GM12875 (cell line): Measurements from ENCODE around the gene FAM240B.

Experiments used
- H3K4me3 ChIP-seq: one replicate; pipeline ENCODE4 v1.5.1; 2011; ENCODE audit warnings: low read depth, low read length, control low read depth
- TF ChIP-seq, protein P1 (sequence below): IDR thresholded peaks from 2 replicates; pipeline ENCODE4 v1.5.1; 2011; ENCODE audit warnings: low read depth, mild to moderate bottlenecking, control low read depth, inconsistent platforms, low read length, moderate library complexity, borderline replicate concordance; ENCODE audit not compliant: insufficient read depth

Gene FAM240B

DNA sequence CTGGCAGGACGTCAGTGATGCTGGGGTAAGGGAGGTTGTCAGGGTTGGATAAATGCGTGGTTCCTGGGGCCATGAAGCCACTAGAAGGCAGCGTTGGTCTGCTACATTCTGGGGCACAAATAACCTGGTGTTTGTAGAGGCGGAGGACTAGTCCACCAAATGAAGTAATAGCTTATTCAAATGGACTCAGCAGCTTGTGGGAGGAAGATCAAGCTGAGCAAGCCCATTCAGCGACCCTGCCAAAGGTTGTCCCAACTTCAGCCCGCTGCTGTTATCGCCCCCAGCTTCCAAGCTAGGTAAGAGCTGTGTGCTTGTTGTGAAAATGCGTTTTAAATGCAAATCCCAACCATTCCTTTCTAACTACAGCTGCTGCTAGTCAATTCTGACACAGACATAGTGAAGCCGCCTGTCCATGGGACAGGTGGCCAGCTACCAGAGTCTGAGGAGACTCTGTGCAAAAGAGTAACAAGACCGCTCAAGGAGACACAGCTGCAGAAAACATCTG lies 7.6 kb upstream of the FAM240B start:
- TF ChIP-seq, protein P1, sequence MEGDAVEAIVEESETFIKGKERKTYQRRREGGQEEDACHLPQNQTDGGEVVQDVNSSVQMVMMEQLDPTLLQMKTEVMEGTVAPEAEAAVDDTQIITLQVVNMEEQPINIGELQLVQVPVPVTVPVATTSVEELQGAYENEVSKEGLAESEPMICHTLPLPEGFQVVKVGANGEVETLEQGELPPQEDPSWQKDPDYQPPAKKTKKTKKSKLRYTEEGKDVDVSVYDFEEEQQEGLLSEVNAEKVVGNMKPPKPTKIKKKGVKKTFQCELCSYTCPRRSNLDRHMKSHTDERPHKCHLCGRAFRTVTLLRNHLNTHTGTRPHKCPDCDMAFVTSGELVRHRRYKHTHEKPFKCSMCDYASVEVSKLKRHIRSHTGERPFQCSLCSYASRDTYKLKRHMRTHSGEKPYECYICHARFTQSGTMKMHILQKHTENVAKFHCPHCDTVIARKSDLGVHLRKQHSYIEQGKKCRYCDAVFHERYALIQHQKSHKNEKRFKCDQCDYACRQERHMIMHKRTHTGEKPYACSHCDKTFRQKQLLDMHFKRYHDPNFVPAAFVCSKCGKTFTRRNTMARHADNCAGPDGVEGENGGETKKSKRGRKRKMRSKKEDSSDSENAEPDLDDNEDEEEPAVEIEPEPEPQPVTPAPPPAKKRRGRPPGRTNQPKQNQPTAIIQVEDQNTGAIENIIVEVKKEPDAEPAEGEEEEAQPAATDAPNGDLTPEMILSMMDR: no peak

DNA sequence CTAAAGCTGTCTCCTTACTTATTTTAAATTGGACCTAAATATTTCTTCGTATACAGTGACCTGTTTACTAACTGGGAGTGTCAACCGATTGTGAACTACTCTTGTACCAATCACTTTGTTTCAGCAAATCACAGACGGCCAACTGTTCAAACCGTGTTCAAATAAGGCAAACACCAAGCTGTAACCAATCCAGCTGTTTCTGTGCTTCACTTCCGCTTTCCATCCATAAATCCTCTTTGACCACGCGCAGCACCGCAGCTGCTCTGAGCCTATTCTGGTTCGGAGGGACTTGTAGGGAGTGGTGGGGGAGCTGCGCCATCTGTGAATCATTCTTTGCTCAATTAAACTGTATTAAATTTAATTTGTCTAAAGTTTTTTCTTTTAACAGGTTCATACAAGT lies 4.8 kb upstream of the FAM240B start:
- H3K4me3 ChIP-seq: no peak overlapping the region
- TF ChIP-seq, protein P1: no peak

More for the DNA sequence above, 7.6 kb upstream of the FAM240B start:
- no peak overlapping the region for H3K4me3 ChIP-seq

DNA sequence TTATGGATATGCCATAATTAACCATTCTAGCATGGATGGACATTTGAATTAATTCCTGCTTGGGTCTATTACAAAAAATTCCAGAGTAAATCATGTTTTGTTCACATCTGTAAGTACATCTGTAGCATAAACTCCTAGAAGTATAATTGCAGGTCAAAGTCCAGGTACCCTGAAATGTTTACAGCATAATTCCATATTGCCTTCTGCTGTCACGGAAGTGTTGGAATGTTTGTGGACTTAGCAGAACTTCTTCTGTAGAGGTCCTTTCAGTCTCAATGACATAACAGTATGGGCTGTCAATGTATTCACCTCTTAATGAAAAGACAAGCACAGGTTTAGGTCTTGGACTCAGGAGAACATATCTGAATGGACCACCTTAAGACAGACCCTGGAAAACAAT lies 1.8 kb downstream of the FAM240B start:
- no peak overlapping the region for H3K4me3 ChIP-seq
- TF ChIP-seq, protein P1: no peak

DNA sequence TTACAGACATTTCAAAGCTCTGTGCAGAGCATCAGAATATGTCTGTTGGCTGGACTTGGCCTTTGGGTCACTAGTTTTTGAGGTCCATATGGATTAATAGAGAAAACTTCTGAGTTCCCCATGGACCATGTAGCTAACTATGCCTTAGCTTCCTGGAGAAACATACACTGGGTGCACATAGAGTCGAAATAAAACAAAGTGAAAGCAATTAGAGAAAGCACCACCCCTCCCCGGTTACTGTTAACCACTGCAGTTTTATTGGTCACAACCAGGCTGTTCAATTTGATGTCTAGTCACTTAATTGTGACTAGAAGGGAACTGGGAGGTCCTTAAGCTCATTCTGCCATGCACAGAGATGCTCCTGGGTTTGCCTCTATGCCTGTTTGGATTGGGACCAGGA lies 4.2 kb downstream of the FAM240B start:
- TF ChIP-seq, protein P1: no peak
- no peak overlapping the region for H3K4me3 ChIP-seq

DNA sequence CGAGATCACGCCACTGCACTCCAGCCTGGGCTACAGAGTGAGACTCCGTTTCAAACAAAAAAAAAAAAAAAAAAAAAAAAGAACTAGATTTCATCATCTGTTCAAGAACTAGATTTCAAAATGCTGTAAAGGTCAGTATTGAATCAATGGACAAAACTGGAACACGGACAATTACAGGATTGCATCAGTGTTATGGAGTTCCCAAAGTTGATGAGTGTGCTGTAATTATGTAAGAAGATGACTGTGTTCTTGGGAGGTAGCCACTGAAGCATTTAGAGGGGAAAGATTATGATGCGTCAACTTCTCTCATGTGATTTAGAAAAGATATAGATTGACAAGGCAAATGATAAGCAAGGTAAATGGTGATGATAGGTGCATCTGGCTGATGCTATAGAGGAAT lies 6.5 kb downstream of the FAM240B start:
- no peak overlapping the region for H3K4me3 ChIP-seq

DNA sequence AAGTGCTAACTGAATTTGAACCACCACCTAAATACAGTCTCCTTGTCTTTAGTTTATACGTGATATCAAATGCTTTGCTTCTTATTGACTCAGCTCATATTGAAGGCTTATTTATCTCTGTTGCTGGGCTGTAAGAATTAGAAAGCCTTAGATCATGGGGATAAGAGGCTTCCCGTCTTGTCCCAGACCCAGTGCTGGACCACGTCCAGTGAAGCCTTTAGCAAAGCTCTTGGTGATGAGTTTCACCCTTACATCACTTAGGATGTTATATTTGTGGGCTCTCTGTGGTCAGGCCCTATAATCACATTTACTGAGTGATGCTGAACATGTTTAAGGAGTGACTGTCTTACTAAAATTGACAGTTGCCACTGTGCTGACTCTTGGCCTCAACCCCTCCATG lies 11.2 kb downstream of the FAM240B start:
- TF ChIP-seq, protein P1: no peak
- H3K4me3 ChIP-seq: no peak overlapping the region

More for the DNA sequence above, 6.5 kb downstream of the FAM240B start:
- TF ChIP-seq, protein P1: no peak

DNA sequence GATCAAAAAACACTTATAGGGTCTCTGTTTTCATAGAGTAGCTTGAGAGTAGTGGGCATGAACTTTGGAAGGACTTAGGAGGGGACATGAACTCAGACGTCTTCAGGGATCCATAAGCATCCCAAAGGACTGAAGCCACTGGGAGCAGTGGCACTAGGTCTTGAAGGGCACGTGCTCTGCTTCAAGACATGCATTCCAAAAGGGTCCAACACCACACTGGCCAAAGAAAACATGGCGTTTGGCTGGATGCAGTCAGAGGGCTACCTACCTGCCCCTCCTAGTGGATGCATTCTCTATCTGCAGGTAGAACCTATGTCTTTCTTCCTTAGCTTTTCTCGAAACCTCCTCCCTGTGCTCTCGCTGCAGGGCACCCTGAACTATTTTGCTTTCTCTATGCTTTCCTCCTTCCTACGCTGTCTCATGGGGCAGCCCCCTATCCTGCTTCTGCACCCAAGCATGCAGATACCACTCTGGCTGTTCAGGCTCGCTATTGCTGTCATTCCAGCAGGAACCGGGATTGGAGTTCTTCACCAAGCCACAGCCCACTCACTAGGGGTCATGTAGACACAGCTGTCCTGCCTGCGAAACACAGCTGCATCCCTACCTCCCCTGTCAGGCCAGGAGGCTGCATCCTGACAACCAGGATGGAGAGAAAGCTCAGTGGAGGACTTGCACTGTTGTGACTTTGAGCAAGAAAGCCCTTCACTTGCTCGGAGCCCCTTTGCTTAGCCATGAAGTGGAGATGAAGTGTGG lies 11.9 kb downstream of the FAM240B start:
- no peak overlapping the region for H3K4me3 ChIP-seq
- TF ChIP-seq, protein P1: peak; percentile 65
